Measurements from ENCODE around the gene SLF2.

DNA sequence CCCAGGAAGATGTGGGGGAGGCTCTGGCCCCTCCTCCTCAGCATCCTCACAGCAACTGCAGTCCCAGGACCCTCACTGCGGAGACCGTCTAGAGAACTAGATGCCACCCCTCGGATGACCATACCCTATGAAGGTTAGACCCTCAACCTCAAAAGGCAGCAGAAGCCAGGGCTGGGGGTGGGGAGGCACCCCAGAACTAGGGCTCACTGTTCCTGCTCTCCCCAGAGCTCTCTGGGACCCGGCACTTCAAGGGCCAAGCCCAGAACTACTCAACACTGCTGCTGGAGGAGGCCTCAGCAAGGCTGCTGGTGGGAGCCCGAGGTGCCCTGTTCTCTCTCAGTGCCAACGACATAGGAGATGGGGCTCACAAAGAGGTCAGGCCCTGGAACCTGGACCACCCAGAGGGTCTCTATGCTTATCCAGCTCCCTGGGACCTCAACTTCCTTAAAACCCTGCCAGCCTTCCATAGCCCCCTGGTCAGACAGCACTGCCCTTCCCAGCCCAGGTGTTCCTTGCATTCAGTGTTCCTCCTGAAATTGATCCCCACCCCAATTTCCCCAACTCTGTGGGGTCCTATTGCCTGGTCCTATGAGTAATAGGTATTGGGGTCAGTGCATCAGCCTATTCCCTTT lies 60.3 kb downstream of the SLF2 start:
- TF ChIP-seq, protein P1, sequence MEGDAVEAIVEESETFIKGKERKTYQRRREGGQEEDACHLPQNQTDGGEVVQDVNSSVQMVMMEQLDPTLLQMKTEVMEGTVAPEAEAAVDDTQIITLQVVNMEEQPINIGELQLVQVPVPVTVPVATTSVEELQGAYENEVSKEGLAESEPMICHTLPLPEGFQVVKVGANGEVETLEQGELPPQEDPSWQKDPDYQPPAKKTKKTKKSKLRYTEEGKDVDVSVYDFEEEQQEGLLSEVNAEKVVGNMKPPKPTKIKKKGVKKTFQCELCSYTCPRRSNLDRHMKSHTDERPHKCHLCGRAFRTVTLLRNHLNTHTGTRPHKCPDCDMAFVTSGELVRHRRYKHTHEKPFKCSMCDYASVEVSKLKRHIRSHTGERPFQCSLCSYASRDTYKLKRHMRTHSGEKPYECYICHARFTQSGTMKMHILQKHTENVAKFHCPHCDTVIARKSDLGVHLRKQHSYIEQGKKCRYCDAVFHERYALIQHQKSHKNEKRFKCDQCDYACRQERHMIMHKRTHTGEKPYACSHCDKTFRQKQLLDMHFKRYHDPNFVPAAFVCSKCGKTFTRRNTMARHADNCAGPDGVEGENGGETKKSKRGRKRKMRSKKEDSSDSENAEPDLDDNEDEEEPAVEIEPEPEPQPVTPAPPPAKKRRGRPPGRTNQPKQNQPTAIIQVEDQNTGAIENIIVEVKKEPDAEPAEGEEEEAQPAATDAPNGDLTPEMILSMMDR (IDR thresholded peaks at IDR 0.05) = no peak
- no peak for TF ChIP-seq POLR2AphosphoS5 (IDR thresholded peaks at IDR 0.05)

Data from prostate gland (tissue), 2 donors.